Neural cell (in vitro differentiated cells): Measurements from ENCODE around the gene MUSTN1.

ENCODE experiments used
- EP300 ChIP-seq: fragments of 450-650 bp; conservative IDR thresholded peaks from 2 replicates; pipeline ENCODE4 v1.6.1; 2014; ENCODE audit warnings: antibody characterized with exemption, mild to moderate bottlenecking, moderate library complexity; ENCODE audit not compliant: poor library complexity, severe bottlenecking
- EZH2 ChIP-seq: fragments of 200-600, 300-800 bp; shearing (Covaris generic), sonication (generic); IDR thresholded peaks from 2 replicates; pipeline ENCODE4 v1.6.1; 2014; ENCODE audit warnings: antibody characterized with exemption, low read length, borderline replicate concordance, mild to moderate bottlenecking; ENCODE audit not compliant: insufficient read depth, poor library complexity, severe bottlenecking
- POLR2AphosphoS5 ChIP-seq: IDR thresholded peaks from 2 replicates; pipeline ENCODE4 v1.6.1; 2012
- RAD21 ChIP-seq: fragments of 450-650 bp; conservative IDR thresholded peaks from 2 replicates; pipeline ENCODE4 v1.6.1; 2014; ENCODE audit warnings: antibody characterized with exemption, mild to moderate bottlenecking, moderate library complexity
- REST ChIP-seq: IDR thresholded peaks from 2 replicates; pipeline ENCODE4 v1.6.1; 2012; ENCODE audit warnings: borderline replicate concordance
- SMC3 ChIP-seq: fragments of 450-650 bp; conservative IDR thresholded peaks from 2 replicates; pipeline ENCODE4 v1.6.1; 2014; ENCODE audit warnings: antibody characterized with exemption, mild to moderate bottlenecking, moderate library complexity; ENCODE audit not compliant: poor library complexity
- TAF1 ChIP-seq: IDR thresholded peaks from 2 replicates; pipeline ENCODE4 v1.6.1; 2012; ENCODE audit warnings: low read depth
- TF ChIP-seq, protein P1 (sequence below): fragments of 450-650 bp; IDR thresholded peaks from 2 replicates; pipeline ENCODE4 v1.5.1; 2014; ENCODE audit warnings: antibody characterized with exemption, mild to moderate bottlenecking, moderate library complexity; ENCODE audit not compliant: poor library complexity, severe bottlenecking

- TF ChIP-seq, protein P1, sequence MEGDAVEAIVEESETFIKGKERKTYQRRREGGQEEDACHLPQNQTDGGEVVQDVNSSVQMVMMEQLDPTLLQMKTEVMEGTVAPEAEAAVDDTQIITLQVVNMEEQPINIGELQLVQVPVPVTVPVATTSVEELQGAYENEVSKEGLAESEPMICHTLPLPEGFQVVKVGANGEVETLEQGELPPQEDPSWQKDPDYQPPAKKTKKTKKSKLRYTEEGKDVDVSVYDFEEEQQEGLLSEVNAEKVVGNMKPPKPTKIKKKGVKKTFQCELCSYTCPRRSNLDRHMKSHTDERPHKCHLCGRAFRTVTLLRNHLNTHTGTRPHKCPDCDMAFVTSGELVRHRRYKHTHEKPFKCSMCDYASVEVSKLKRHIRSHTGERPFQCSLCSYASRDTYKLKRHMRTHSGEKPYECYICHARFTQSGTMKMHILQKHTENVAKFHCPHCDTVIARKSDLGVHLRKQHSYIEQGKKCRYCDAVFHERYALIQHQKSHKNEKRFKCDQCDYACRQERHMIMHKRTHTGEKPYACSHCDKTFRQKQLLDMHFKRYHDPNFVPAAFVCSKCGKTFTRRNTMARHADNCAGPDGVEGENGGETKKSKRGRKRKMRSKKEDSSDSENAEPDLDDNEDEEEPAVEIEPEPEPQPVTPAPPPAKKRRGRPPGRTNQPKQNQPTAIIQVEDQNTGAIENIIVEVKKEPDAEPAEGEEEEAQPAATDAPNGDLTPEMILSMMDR = no peak
- no peak for TF ChIP-seq EZH2
- TF ChIP-seq POLR2AphosphoS5 = no peak
- TF ChIP-seq EP300 = no peak
- TF ChIP-seq REST = no peak
- TF ChIP-seq TAF1 = no peak
- TF ChIP-seq RAD21 = no peak
- TF ChIP-seq SMC3 = no peak
These were observed 7.6 kb upstream of the MUSTN1 start for GRCh38 chr3:52842424-52842823.
